Caco-2 (cell line): Measurements from ENCODE around the gene PITPNM3. TPM values are rescaled to one million over a fixed set of nuclear protein-coding genes. Genes with fewer than 3 reads are reported as not detected.

Experiments
- BruUV-seq: library from RNA; stranded (reverse); fragments of 400-500 nt; replicated peaks from 2 replicates; lab custom pipeline; 2021; lab: Mats Ljungman, UMichigan
- CTCF ChIA-PET: fragments of 300-600 bp; sonication (Branson Sonifier 250); formaldehyde crosslinking; loops from one replicate; lab custom pipeline; 2022; ENCODE audit warnings: antibody characterized with exemption; lab: Charles Lee
- POLR2A ChIA-PET: fragments of 300-600 bp; sonication (Branson Sonifier 250); formaldehyde crosslinking; loops from one replicate; lab custom pipeline; 2022; ENCODE audit warnings: antibody characterized with exemption; lab: Charles Lee
- DNase-seq, 2 experiments: peaks; one replicate each; pipeline versions ENCODE4 v3.0.0 to v3.0.0-alpha.2; 2020 to 2022
- H3K27me3 ChIP-seq: replicated peaks from 2 replicates; pipeline ENCODE4 v1.6.0; 2011; ENCODE audit warnings: low read length; ENCODE audit not compliant: control insufficient read depth, insufficient read depth
- H3K36me3 ChIP-seq: 2 replicates; pipeline ENCODE4 v1.5.1; 2011; ENCODE audit warnings: low read length; ENCODE audit not compliant: control insufficient read depth, insufficient read depth
- H3K4me1 ChIP-seq: fragments of 250-450 bp; sonication (Bioruptor Pico); 2 replicates; pipeline ENCODE4 v1.5.1; 2020; ENCODE audit warnings: mild to moderate bottlenecking
- H3K4me3 ChIP-seq: 2 replicates; pipeline ENCODE4 v1.5.1; 2011; ENCODE audit warnings: low read depth, mild to moderate bottlenecking, control low read depth, low read length
- H3K9me3 ChIP-seq: fragments of 250-450 bp; sonication (Bioruptor Pico); 2 replicates; pipeline ENCODE4 v1.5.1; 2020; ENCODE audit warnings: mild to moderate bottlenecking, moderate library complexity
- H3K27ac Mint-ChIP-seq: one replicate; pipeline ENCODE4 v1.8.0; 2022; ENCODE audit warnings: mixed read lengths; ENCODE audit not compliant: unreplicated experiment
- H3K27me3 Mint-ChIP-seq: one replicate; pipeline ENCODE4 v1.8.0; 2022; ENCODE audit warnings: mixed read lengths; ENCODE audit not compliant: insufficient read depth, unreplicated experiment
- H3K36me3 Mint-ChIP-seq: one replicate; pipeline ENCODE4 v1.8.0; 2022; ENCODE audit warnings: mild to moderate bottlenecking, mixed read lengths; ENCODE audit not compliant: insufficient read depth, unreplicated experiment
- H3K4me1 Mint-ChIP-seq: one replicate; pipeline ENCODE4 v1.8.0; 2022; ENCODE audit warnings: low read depth, mixed read lengths; ENCODE audit not compliant: unreplicated experiment
- H3K4me3 Mint-ChIP-seq: one replicate; pipeline ENCODE4 v1.8.0; 2022; ENCODE audit warnings: mild to moderate bottlenecking, moderate library complexity, mixed read lengths; ENCODE audit not compliant: unreplicated experiment
- H3K9me3 Mint-ChIP-seq: one replicate; pipeline ENCODE4 v1.8.0; 2022; ENCODE audit warnings: mixed read lengths; ENCODE audit not compliant: unreplicated experiment
- CTCF ChIP-seq, 2 experiments: fragments of 200-600 bp in 1 of 2; IDR thresholded peaks; 1 replicate in 1 of 2; 2 replicates in 1 of 2; pipeline versions ENCODE4 v1.5.1 to v1.8.0; 2011 to 2022; ENCODE audit warnings: antibody characterized with exemption in 1 of 2, control low read depth in 1 of 2, inconsistent platforms in 1 of 2, low read depth in 1 of 2, low read length in 1 of 2, mild to moderate bottlenecking in 1 of 2, moderate library complexity in 1 of 2; ENCODE audit not compliant: insufficient read depth in 1 of 2, severe bottlenecking in 1 of 2, unreplicated experiment in 1 of 2
- intact Hi-C: fragments of 100-400 bp; cut with micrococcal nuclease; formaldehyde crosslinking; loops from one replicate; pipeline ENCODE4 v1.10.0; 2022; ENCODE audit not compliant: unreplicated experiment
- total RNA-seq: library from RNA; stranded (reverse); gene quantifications from 2 replicates; pipeline ENCODE4 v1.2.3, GENCODE V29; 2022

PITPNM3 gene
- total RNA-seq, 1 experiment from 2014 or later = 0.50 TPM

DNA sequence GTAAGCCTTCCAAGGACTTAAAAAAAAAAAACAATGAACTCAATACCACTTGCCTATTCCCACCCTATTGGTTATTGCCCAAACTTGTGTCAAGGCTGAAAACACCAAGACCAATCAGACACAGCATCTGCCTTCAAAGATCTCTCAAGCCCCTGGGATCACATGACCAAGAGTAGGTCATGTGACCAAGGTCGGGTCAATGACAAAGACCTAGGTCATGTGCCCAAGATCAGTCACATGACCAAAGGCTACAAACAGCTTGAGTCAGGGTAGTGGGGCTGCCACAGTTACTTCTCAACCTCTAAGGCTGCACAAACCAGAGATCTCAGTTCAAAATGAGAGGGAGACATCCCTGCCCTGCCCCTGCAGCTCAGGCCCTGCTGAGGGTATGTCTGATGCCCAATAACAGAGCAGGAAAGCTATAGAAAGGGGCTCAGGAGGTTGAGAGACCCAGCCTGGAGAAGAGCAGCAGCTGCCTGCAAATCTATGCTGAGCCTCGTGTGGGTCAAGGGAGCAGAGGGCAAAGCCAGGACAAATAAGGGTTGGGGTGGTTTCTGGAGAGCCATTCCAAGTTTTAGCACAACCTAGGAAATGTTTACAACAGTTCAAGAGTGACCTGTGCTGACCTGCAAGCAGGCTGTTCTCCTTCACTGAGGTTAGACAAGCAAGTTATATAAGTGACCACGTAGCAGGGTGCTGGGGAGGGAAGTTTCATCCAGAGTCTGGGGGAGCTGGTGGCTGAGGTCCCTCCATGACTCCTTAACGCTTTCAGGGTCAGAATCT, 63.3 kb downstream of the PITPNM3 start:
- H3K9me3 ChIP-seq = no peaks in the 10 kb centered on the region
- H3K36me3 ChIP-seq = no peaks in the 10 kb centered on the region
- Mint-ChIP-seq H3K27ac (no peak overlapping the region), H3K9me3 (no peaks in the 10 kb centered on the region), H3K36me3 (no peaks in the 10 kb centered on the region), H3K27me3 (peaks cover 7% of the 10 kb centered on the region), H3K4me3 (no peak overlapping the region), H3K4me1 (no peaks in the 10 kb centered on the region)
- DNase-seq = no peak
- H3K27me3 ChIP-seq = no peaks in the 10 kb centered on the region
- H3K4me3 ChIP-seq = no peak overlapping the region
- no peak for TF ChIP-seq CTCF (IDR thresholded peaks at IDR 0.05; ENCODE audit: insufficient read depth in 1 of 2, low read depth in 1 of 2, low read length in 1 of 2, severe bottlenecking in 1 of 2, unreplicated experiment in 1 of 2)
- ChIA-PET POLR2A (no interaction called here), CTCF (no interaction called here)
- intact Hi-C loops = no loop called here
- no TSS peak for BruUV-seq
- H3K4me1 ChIP-seq = no peaks in the 10 kb centered on the region

- Histone ChIP-seq H3K4me3 (no peak overlapping the region), H3K9me3 (no peaks in the 10 kb centered on the region), H3K27me3 (no peaks in the 10 kb centered on the region), H3K36me3 (no peaks in the 10 kb centered on the region), H3K4me1 (no peaks in the 10 kb centered on the region)
- intact Hi-C loops = no loop called here
- ChIA-PET CTCF (interaction anchor here (0.6 kb wide), 1 partner anchor 34 kb away, joined by 4 read pairs; no protein-coding TSS in a partner anchor), POLR2A (no interaction called here)
- no peak for DNase-seq
- no peaks in the 10 kb centered on the region for H3K36me3 Mint-ChIP-seq
- H3K27me3 Mint-ChIP-seq = peaks cover 1% of the 10 kb centered on the region
- H3K4me1 Mint-ChIP-seq = no peaks in the 10 kb centered on the region
- H3K27ac Mint-ChIP-seq = no peak overlapping the region
- no peak overlapping the region for H3K4me3 Mint-ChIP-seq
- BruUV-seq = no TSS peak
- no peak for TF ChIP-seq CTCF (IDR thresholded peaks at IDR 0.05; ENCODE audit: insufficient read depth in 1 of 2, low read depth in 1 of 2, low read length in 1 of 2, severe bottlenecking in 1 of 2, unreplicated experiment in 1 of 2)
- no peaks in the 10 kb centered on the region for H3K9me3 Mint-ChIP-seq
Observed at GRCh38 chr17:6491071-6491700, 65.2 kb downstream of the PITPNM3 start.

DNA sequence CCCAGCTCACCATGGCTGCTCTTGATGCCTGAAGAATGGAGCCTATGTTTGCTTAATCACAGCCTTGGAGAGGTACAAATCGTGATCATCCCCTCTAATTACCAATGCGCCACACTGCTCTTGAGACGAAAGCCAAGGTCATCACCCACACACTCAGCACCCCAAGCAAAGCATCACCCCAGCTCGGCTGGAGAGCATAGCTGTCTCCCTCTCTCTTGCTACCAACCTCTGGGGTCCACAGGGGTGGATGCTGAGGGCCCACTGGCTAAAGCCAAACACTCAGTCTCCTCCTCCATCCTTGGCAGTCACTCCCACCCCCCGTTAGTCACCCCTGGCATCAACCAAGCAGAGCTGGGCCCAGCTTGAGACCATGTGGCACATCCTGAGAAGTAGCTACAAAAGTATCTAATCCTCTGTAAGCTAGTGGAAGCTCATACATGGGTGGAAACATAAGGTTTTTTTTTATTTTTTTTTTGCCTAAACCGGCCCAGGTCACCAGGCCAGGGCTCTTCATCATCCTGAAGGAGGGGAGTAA, 67.3 kb downstream of the PITPNM3 start:
- no peaks in the 10 kb centered on the region for H3K27me3 Mint-ChIP-seq
- no TSS peak for BruUV-seq
- intact Hi-C loops = no loop called here
- no peaks in the 10 kb centered on the region for H3K9me3 Mint-ChIP-seq
- H3K36me3 Mint-ChIP-seq = no peaks in the 10 kb centered on the region
- H3K4me1 Mint-ChIP-seq = no peaks in the 10 kb centered on the region
- no peak overlapping the region for H3K27ac Mint-ChIP-seq
- POLR2A ChIA-PET = no interaction called here
- no peak for TF ChIP-seq CTCF (IDR thresholded peaks at IDR 0.05; ENCODE audit: insufficient read depth in 1 of 2, low read depth in 1 of 2, low read length in 1 of 2, severe bottlenecking in 1 of 2, unreplicated experiment in 1 of 2)
- Histone ChIP-seq H3K36me3 (no peaks in the 10 kb centered on the region), H3K4me1 (no peaks in the 10 kb centered on the region), H3K9me3 (no peaks in the 10 kb centered on the region), H3K4me3 (no peak overlapping the region), H3K27me3 (no peaks in the 10 kb centered on the region)
- no peak overlapping the region for H3K4me3 Mint-ChIP-seq
- no peak for DNase-seq
- CTCF ChIA-PET = no interaction called here
